GM06990 (cell line): Measurements from ENCODE around the gene C19orf12.

Source experiments
- DNase-seq: peaks from one replicate; pipeline ENCODE4 v3.0.0-alpha.2; 2011; ENCODE audit not compliant: insufficient read length; ENCODE audit errors: extremely low read depth
- H3K27me3 ChIP-seq: replicated peaks from 2 replicates; pipeline ENCODE4 v1.6.0; 2011; ENCODE audit warnings: low read length; ENCODE audit not compliant: control insufficient read depth, insufficient read depth
- H3K36me3 ChIP-seq: 2 replicates; pipeline ENCODE4 v1.5.1; 2011; ENCODE audit warnings: low read length; ENCODE audit not compliant: control insufficient read depth, insufficient read depth
- H3K4me3 ChIP-seq: replicated peaks from 2 replicates; pipeline ENCODE4 v1.5.1; 2011; ENCODE audit warnings: low read depth, mild to moderate bottlenecking, control low read depth, low read length
- CTCF ChIP-seq: IDR thresholded peaks from 2 replicates; pipeline ENCODE4 v1.5.1; 2011; ENCODE audit warnings: low read length, control low read depth, mild to moderate bottlenecking, inconsistent platforms; ENCODE audit not compliant: insufficient read depth, poor library complexity, severe bottlenecking

C19orf12 gene

DNA sequence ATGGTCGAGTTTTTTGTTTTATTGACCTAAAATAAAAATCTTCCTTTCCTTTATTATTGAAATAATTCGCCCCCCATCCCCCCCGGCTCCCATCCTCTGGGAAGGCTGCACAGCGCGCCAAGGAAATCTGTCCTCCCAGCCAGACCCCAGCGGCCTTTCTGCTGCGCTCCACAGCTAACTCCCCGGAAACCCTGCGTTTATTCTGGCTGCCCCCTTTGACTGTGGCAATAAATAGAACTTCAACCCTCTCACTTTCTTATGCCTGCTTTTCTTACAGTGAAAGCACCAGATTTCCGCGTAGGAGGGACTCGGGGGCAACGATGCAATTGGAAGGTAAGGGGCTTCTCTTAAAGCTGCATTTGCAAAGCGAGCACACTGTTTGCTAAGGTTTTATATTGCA, 9.7 kb upstream of the C19orf12 start:
- TF ChIP-seq CTCF: no peak
- no peak overlapping the region for H3K4me3 ChIP-seq
- H3K36me3 ChIP-seq: no peaks in the 10 kb centered on the region
- no peaks in the 10 kb centered on the region for H3K27me3 ChIP-seq
- no peak for DNase-seq

GRCh38 chr19:29724102-29724641, 9.1 kb upstream of the C19orf12 start:
- DNase-seq: peak; percentile 31
- peak; percentile 27 for TF ChIP-seq CTCF
- no peaks in the 10 kb centered on the region for H3K27me3 ChIP-seq
- no peaks in the 10 kb centered on the region for H3K36me3 ChIP-seq
- H3K4me3 ChIP-seq: no peak overlapping the region; the same call in 1 of the 2 replicates

GRCh38 chr19:29717051-29717450, 2.0 kb upstream of the C19orf12 start:
- Histone ChIP-seq H3K4me3 (no peak overlapping the region), H3K27me3 (no peaks in the 10 kb centered on the region), H3K36me3 (no peaks in the 10 kb centered on the region; the same call in 1 of the 2 replicates)
- DNase-seq: no peak
- no peak for TF ChIP-seq CTCF

DNA sequence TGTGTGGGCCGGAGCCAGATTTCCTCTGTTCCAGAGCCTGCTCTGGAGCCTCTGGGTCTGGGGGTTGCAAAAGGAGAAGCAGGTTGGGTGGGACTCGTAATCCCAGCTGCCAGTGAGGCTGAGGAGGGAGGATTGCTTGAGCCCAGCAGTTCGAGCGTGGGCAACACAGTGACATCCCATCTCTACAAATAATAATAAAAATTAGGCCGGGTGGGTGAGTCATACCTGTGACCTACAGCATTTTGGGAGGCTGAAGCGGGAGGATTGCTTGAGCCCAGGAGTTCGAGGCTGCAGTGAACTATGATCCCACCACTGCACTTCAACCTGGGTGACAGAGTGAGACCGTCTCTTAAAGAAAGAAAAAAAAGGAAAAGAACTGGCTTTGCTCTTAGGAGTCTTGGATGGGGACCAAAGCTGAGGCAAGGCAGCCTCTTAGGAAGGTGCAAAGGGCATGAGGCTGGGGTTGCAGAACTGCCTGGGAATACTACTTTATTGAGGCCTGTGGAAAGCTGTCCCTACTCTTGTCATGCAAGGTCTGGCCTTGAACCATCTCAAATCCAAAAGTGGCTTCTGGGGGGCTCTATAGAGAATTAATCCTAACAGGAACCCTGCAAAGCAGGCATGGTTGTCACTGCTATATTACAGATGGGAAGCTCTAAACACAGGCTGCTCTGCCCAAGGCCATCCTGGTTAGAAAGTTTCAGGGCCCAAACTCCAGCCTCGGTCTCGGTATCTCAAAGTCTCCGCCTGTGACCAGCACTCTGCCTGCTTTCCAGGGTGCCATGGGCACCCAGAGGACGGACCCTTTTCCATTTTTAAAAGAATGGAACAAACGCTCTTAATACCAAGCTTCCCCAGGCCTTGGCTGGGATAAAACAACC, 880 bp upstream of the C19orf12 start:
- TF ChIP-seq CTCF: no peak
- peak overlapping the region; percentile 87 for H3K4me3 ChIP-seq
- no peaks in the 10 kb centered on the region; the same call in 1 of the 2 replicates for H3K36me3 ChIP-seq
- no peaks in the 10 kb centered on the region for H3K27me3 ChIP-seq
- DNase-seq: no peak

DNA sequence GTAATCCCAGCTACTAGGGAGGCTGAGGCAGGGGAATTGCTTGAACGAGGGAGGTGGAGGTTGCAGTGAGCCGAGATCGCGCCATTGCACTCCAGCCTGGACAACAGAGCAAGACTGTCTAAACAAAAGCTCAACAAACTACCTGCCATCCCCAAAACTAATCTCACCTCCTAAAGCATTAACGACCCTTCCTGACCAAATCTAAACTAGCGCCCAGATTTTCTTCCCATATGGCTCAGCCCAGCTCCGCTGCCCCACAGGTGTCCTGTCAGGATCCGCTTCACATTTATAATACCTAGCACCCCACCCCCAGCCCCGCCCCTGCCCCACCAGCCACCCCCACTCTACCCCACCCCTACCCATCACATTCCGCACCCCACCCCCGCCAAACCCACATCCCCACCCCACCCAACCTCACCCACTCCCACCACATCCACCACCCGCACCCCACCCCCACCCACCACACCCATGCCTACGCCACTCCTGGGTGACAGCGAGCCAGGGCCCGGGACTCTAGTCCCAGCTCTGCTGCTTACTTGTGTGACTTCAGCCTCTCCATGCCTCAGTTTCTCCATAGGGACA, 599 bp downstream of the C19orf12 start:
- TF ChIP-seq CTCF: no peak
- DNase-seq: no peak
- H3K36me3 ChIP-seq: no peaks in the 10 kb centered on the region; the same call in 1 of the 2 replicates

More for the DNA sequence above, 599 bp downstream of the C19orf12 start:
- H3K27me3 ChIP-seq: no peaks in the 10 kb centered on the region
- peak overlapping the region; percentile 87 for H3K4me3 ChIP-seq
